ENCODE results near the gene SPCS1.

DNA sequence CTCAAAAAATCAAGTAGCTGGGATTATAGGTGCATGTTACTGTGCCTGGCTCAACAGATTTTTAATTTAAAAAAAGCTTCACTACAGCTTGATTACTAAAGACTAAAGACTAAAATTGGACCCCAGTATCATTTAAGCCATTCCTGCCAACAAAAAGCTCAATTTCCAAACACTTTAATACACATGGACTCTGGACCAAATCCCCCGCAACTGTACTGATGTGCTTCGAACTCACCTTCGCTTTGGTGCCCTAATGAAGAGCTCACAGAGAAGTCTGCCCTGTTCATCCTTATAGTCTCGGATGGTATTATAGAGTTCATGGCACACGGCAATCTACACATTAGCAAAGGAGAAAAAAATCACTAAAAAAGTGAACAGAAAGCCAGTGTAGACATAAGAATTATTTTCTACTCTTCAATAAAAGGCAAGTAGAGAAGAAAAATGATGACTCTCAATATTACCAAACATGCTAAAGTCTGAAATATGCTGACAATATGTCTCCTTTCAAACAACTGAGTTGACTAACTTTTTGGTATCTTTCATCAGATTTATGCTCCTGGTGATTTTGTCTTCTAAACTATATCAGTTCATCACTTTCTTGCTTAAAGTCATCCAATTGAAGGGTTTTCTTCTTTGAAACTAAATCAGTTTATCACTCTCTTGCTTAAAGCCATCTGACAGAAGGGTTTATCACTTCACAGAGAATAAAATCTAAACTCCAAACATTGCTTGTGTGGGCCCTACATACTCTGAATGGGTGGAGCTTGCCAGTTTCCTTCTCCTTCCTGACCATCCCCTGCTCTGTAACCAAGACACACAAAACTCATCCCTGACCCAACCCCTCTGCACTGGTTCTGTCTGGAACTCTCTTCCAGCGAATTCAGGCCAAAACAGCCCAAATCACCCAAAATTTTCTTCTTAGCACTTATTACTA, 27.4 kb upstream of the SPCS1 start:
- TF ChIP-seq, protein P1, sequence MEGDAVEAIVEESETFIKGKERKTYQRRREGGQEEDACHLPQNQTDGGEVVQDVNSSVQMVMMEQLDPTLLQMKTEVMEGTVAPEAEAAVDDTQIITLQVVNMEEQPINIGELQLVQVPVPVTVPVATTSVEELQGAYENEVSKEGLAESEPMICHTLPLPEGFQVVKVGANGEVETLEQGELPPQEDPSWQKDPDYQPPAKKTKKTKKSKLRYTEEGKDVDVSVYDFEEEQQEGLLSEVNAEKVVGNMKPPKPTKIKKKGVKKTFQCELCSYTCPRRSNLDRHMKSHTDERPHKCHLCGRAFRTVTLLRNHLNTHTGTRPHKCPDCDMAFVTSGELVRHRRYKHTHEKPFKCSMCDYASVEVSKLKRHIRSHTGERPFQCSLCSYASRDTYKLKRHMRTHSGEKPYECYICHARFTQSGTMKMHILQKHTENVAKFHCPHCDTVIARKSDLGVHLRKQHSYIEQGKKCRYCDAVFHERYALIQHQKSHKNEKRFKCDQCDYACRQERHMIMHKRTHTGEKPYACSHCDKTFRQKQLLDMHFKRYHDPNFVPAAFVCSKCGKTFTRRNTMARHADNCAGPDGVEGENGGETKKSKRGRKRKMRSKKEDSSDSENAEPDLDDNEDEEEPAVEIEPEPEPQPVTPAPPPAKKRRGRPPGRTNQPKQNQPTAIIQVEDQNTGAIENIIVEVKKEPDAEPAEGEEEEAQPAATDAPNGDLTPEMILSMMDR (IDR thresholded peaks at IDR 0.05), result no peak
- TF ChIP-seq POLR2A (IDR thresholded peaks at IDR 0.05), result no peak
